ENCODE results near the gene HPCAL1. TPM values are rescaled to one million over a fixed set of nuclear protein-coding genes. Genes with fewer than 3 reads are reported as not detected.
A peak's percentile ranks its signal among the peaks of the same experiment; 100 is the strongest.

The HPCAL1 gene
- total and polyA plus RNA-seq, 4 experiments from 2014 or later: 77.1 to 114 (median 90.4) TPM

DNA sequence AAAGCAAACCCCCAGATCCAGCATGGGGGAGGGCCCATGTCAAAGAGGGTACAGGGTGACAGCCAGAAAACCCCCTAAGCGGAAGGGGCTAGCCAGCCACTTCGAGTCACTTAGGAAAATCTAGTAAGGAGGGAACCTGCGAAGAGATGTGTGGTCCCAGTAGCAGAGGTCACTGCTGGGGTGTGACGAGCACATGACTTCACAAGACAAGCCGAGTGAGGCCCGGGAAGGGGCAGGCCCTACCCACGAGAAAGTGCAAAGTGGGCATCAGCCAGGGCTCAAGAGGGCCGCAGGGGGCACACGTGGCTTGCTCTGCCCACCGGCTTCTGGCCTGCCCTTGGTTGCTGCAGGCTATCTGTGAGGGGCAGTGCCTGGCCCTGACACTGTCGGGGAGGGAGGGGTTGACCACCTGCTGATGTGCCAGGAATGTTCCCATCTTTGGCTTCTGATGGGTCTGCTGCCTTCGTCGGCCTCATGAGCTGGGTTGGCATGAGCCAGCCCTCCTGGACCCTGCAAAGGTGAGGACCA lies 133.9 kb downstream of the HPCAL1 start:
- CTCF ChIA-PET (ENCODE audit: partially characterized antibody): interaction anchor here (0.9 to 7.9 kb wide), 11 partner anchors 9 to 388 kb away, joined by 3 to 190 read pairs (median 16); partner anchors contain the start of gene ODC1
- Mint-ChIP-seq H3K27me3 (peaks cover 0 to 5% of the 10 kb centered on the region in 2 donors), H3K9me3 (peaks cover 0 to 1% (median 0%) of the 10 kb centered on the region in 8 donors), H3K27ac (no peak overlapping the region), H3K4me1 (peaks cover 4 to 13% (median 7%) of the 10 kb centered on the region in 4 donors), H3K4me3 (no peak overlapping the region), H3K36me3 (peaks cover 7 to 32% of the 10 kb centered on the region in 2 donors)
- peaks cover 23% of the 10 kb centered on the region for H3K36me3 ChIP-seq (ENCODE audit: insufficient read depth, low read length)
- POLR2A ChIA-PET (ENCODE audit: partially characterized antibody): interaction anchor here (1.4 kb wide), 1 partner anchor 11 kb away, joined by 3 read pairs; no protein-coding TSS in a partner anchor
- intact Hi-C loops (cut with micrococcal nuclease): loop anchor here (10.0 kb wide), 1 partner anchor 452 kb away; no protein-coding TSS in a partner anchor
- H3K27ac ChIP-seq (ENCODE audit: low read depth, low read length): no peak overlapping the region
- no peak for DNase-seq
- H3K4me3 ChIP-seq (ENCODE audit: low read length in 2 of 2): no peak overlapping the region
- no peaks in the 10 kb centered on the region for H3K9me3 ChIP-seq (ENCODE audit: control insufficient read depth in 1 of 2, low read length in 2 of 2)
- H3K4me1 ChIP-seq (ENCODE audit: insufficient read depth, low read length): peaks cover 13% of the 10 kb centered on the region
- H3K27me3 ChIP-seq (ENCODE audit: insufficient read depth, low read length): no peaks in the 10 kb centered on the region

DNA sequence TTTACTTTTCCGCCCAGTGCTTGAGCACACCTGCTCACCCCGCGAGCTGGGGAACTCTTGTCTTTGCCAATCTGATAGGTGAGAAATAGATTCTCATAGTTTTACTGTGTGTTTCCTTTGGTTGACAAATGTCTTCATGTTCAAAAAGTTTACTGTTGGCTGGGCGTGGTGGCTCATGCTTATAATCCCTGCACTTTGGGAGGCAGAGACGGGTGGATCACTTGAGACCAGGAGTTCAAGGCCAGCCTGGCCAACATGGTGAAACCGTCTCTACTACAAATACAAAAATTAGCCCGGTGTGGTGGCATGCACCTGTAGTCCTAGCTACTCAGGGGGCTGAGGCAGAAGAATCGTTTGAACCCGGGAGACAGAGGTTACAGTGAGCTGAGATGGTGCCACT lies 135.1 kb downstream of the HPCAL1 start:
- no peak for DNase-seq
- Mint-ChIP-seq H3K36me3 (peaks cover 15 to 41% of the 10 kb centered on the region in 2 donors), H3K4me1 (peaks cover 4 to 8% (median 7%) of the 10 kb centered on the region in 4 donors), H3K4me3 (no peak overlapping the region), H3K9me3 (peaks cover 0 to 1% (median 0%) of the 10 kb centered on the region in 8 donors), H3K27ac (peak overlapping the region in 4 of 7 donors; percentile 43 to 69 (median 51)), H3K27me3 (peaks cover 0 to 5% of the 10 kb centered on the region in 2 donors)
- H3K27me3 ChIP-seq (ENCODE audit: insufficient read depth, low read length): no peaks in the 10 kb centered on the region
- H3K9me3 ChIP-seq (ENCODE audit: control insufficient read depth in 1 of 2, low read length in 2 of 2): no peaks in the 10 kb centered on the region
- no peak overlapping the region for H3K4me3 ChIP-seq (ENCODE audit: low read length in 2 of 2)
- ChIA-PET CTCF (ENCODE audit: partially characterized antibody) (interaction anchor here (0.5 to 7.9 kb wide), 7 partner anchors 8 to 367 kb away, joined by 3 to 190 read pairs (median 5); partner anchors contain the start of gene ODC1), POLR2A (ENCODE audit: partially characterized antibody) (interaction anchor here (1.4 to 1.8 kb wide), 2 partner anchors 10 to 11 kb away, joined by 3 to 5 read pairs; partner anchors contain the start of gene ODC1)
- H3K4me1 ChIP-seq (ENCODE audit: insufficient read depth, low read length): peaks cover 6% of the 10 kb centered on the region
- intact Hi-C loops (cut with micrococcal nuclease): loop anchor here (10.0 kb wide), 1 partner anchor 453 kb away; no protein-coding TSS in a partner anchor
- no peak overlapping the region for H3K27ac ChIP-seq (ENCODE audit: low read depth, low read length)
- peaks cover 34% of the 10 kb centered on the region for H3K36me3 ChIP-seq (ENCODE audit: insufficient read depth, low read length)

GRCh38 chr2:10438688-10439087 lies 136.0 kb downstream of the HPCAL1 start:
- Mint-ChIP-seq H3K36me3 (peaks cover 23 to 50% of the 10 kb centered on the region in 2 donors), H3K4me3 (peak overlapping the region in 1 of 8 donors; percentile 36), H3K27ac (peak overlapping the region in 3 of 7 donors; percentile 18 to 60 (median 55)), H3K9me3 (no peaks in the 10 kb centered on the region), H3K27me3 (no peaks in the 10 kb centered on the region), H3K4me1 (peaks cover 0 to 3% (median under 1%) of the 10 kb centered on the region in 4 donors)
- peaks cover 6% of the 10 kb centered on the region for H3K4me1 ChIP-seq (ENCODE audit: insufficient read depth, low read length)
- peaks cover 43% of the 10 kb centered on the region for H3K36me3 ChIP-seq (ENCODE audit: insufficient read depth, low read length)
- no peaks in the 10 kb centered on the region for H3K9me3 ChIP-seq (ENCODE audit: control insufficient read depth in 1 of 2, low read length in 2 of 2)
- H3K27me3 ChIP-seq (ENCODE audit: insufficient read depth, low read length): no peaks in the 10 kb centered on the region
- DNase-seq: no peak
- no peak overlapping the region for H3K4me3 ChIP-seq (ENCODE audit: low read length in 2 of 2)
- POLR2A ChIA-PET (ENCODE audit: partially characterized antibody): interaction anchor here (1.8 kb wide), 1 partner anchor 10 kb away, joined by 5 read pairs; the partner anchor contains the start of gene ODC1
- intact Hi-C loops (cut with micrococcal nuclease): loop anchor here (10.0 kb wide), 1 partner anchor 454 kb away; no protein-coding TSS in a partner anchor
- CTCF ChIA-PET (ENCODE audit: partially characterized antibody): interaction anchor here (1.1 to 6.7 kb wide), 6 partner anchors 7 to 366 kb away, joined by 3 to 178 read pairs (median 12); partner anchors contain the start of gene ODC1
- no peak overlapping the region for H3K27ac ChIP-seq (ENCODE audit: low read depth, low read length)

GRCh38 chr2:10439185-10439879 lies 136.6 kb downstream of the HPCAL1 start:
- no peaks in the 10 kb centered on the region for H3K9me3 ChIP-seq (ENCODE audit: control insufficient read depth in 1 of 2, low read length in 2 of 2)
- no peak overlapping the region for H3K27ac ChIP-seq (ENCODE audit: low read depth, low read length)
- peaks cover 48% of the 10 kb centered on the region for H3K36me3 ChIP-seq (ENCODE audit: insufficient read depth, low read length)
- CTCF ChIA-PET (ENCODE audit: partially characterized antibody): interaction anchor here (1.1 to 5.6 kb wide), 6 partner anchors 6 to 367 kb away, joined by 3 to 53 read pairs (median 8); partner anchors contain the start of gene ODC1
- DNase-seq: no peak
- H3K4me3 ChIP-seq (ENCODE audit: low read length in 2 of 2): no peak overlapping the region
- no peaks in the 10 kb centered on the region for H3K27me3 Mint-ChIP-seq
- H3K4me3 Mint-ChIP-seq: peak overlapping the region in 1 of 8 donors; percentile 36
- H3K9me3 Mint-ChIP-seq: no peaks in the 10 kb centered on the region
- POLR2A ChIA-PET (ENCODE audit: partially characterized antibody): interaction anchor here (1.8 kb wide), 1 partner anchor 9 kb away, joined by 5 read pairs; the partner anchor contains the start of gene ODC1
- peak overlapping the region in 4 of 7 donors; percentile 18 to 76 (median 40) for H3K27ac Mint-ChIP-seq
- intact Hi-C loops (cut with micrococcal nuclease): loop anchor here (10.0 kb wide), 1 partner anchor 455 kb away; no protein-coding TSS in a partner anchor
- H3K4me1 Mint-ChIP-seq: peaks cover 0 to 3% (median 1%) of the 10 kb centered on the region in 4 donors
- no peaks in the 10 kb centered on the region for H3K27me3 ChIP-seq (ENCODE audit: insufficient read depth, low read length)
- H3K36me3 Mint-ChIP-seq: peaks cover 29 to 56% of the 10 kb centered on the region in 2 donors
- peaks cover 6% of the 10 kb centered on the region for H3K4me1 ChIP-seq (ENCODE audit: insufficient read depth, low read length)

- no peaks in the 10 kb centered on the region for H3K9me3 ChIP-seq (ENCODE audit: control insufficient read depth in 1 of 2, low read length in 2 of 2)
- H3K4me3 Mint-ChIP-seq: no peak overlapping the region
- intact Hi-C loops (cut with micrococcal nuclease): loop anchor here (10.0 kb wide), 5 partner anchors 135 to 715 kb away; partner anchors contain the start of genes PDIA6 and SLC66A3
- H3K4me1 ChIP-seq (ENCODE audit: insufficient read depth, low read length): peaks cover 3% of the 10 kb centered on the region
- no peak for DNase-seq
- ChIA-PET POLR2A (ENCODE audit: partially characterized antibody) (interaction anchor here (0.6 kb wide), 1 partner anchor 8 kb away, joined by 4 read pairs; the partner anchor contains the start of gene ODC1), CTCF (ENCODE audit: partially characterized antibody) (interaction anchor here (1.4 to 5.6 kb wide), 4 partner anchors 6 to 367 kb away, joined by 4 to 53 read pairs (median 12); partner anchors contain the start of gene ODC1)
- H3K9me3 Mint-ChIP-seq: no peaks in the 10 kb centered on the region
- peak overlapping the region in 1 of 7 donors; percentile 18 for H3K27ac Mint-ChIP-seq
- peaks cover 35 to 62% of the 10 kb centered on the region in 2 donors for H3K36me3 Mint-ChIP-seq
- H3K36me3 ChIP-seq (ENCODE audit: insufficient read depth, low read length): peaks cover 54% of the 10 kb centered on the region
- H3K4me3 ChIP-seq (ENCODE audit: low read length in 2 of 2): no peak overlapping the region
- H3K4me1 Mint-ChIP-seq: peaks cover 0 to 8% (median 5%) of the 10 kb centered on the region in 4 donors
- no peaks in the 10 kb centered on the region for H3K27me3 ChIP-seq (ENCODE audit: insufficient read depth, low read length)
- H3K27me3 Mint-ChIP-seq: no peaks in the 10 kb centered on the region
- H3K27ac ChIP-seq (ENCODE audit: low read depth, low read length): no peak overlapping the region
Measured at GRCh38 chr2:10439971-10440370, 137.3 kb downstream of the HPCAL1 start.

DNA sequence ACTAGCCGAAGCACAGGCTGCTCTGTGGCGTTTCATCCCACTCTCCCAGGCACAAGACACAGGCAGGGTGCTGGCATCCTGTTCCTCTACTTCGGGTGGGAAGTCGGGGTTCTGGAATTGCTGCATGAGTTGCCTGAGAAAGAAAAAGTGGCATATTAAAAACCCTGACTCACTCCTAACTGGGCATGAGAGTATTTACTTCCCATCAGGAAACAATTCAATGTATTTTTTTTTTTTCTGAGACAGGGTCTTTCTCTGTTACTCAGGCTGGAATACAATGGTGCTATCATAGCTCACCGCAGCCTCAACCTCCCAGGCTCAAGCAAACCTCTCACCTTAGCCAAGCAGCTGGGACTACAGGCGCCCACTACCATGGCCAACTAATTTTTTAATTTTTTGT lies 138.0 kb downstream of the HPCAL1 start:
- CTCF ChIA-PET (ENCODE audit: partially characterized antibody): interaction anchor here (2.2 kb wide), 1 partner anchor 368 kb away, joined by 11 read pairs; no protein-coding TSS in a partner anchor
- H3K4me3 ChIP-seq (ENCODE audit: low read length in 2 of 2): no peak overlapping the region
- no peak overlapping the region for H3K27ac Mint-ChIP-seq
- no peak for DNase-seq
- no peaks in the 10 kb centered on the region for H3K27me3 ChIP-seq (ENCODE audit: insufficient read depth, low read length)
- intact Hi-C loops (cut with micrococcal nuclease): loop anchor here (10.0 kb wide), 4 partner anchors 134 to 714 kb away; partner anchors contain the start of genes PDIA6 and SLC66A3
- H3K4me1 ChIP-seq (ENCODE audit: insufficient read depth, low read length): peaks cover 9% of the 10 kb centered on the region
- H3K9me3 Mint-ChIP-seq: no peaks in the 10 kb centered on the region
- no peaks in the 10 kb centered on the region for H3K27me3 Mint-ChIP-seq
- H3K9me3 ChIP-seq (ENCODE audit: control insufficient read depth in 1 of 2, low read length in 2 of 2): no peaks in the 10 kb centered on the region
- H3K27ac ChIP-seq (ENCODE audit: low read depth, low read length): no peak overlapping the region
- POLR2A ChIA-PET (ENCODE audit: partially characterized antibody): no interaction called here
- peaks cover 2 to 15% (median 11%) of the 10 kb centered on the region in 4 donors for H3K4me1 Mint-ChIP-seq
- H3K4me3 Mint-ChIP-seq: no peak overlapping the region
- H3K36me3 Mint-ChIP-seq: peaks cover 35 to 65% of the 10 kb centered on the region in 2 donors
- H3K36me3 ChIP-seq (ENCODE audit: insufficient read depth, low read length): peaks cover 56% of the 10 kb centered on the region
